Smooth muscle cell (in vitro differentiated cells): ENCODE results near the gene GRIK1. TPM values are rescaled to one million over a fixed set of nuclear protein-coding genes. Genes with fewer than 3 reads are reported as not detected.

Experiments
- DNase-seq: peaks from one replicate; lab custom pipeline; 2025; ENCODE audit not compliant: unreplicated experiment; lab: John Stamatoyannopoulos, UW
- H2AFZ ChIP-seq: fragments of 200-600 bp; sonication (generic); 2 replicates; pipeline ENCODE4 v1.6.0; 2016; ENCODE audit warnings: antibody characterized with exemption, low read depth, mild to moderate bottlenecking
- H3F3A ChIP-seq: fragments of 200-600 bp; sonication (generic); 2 replicates; pipeline ENCODE4 v1.6.0; 2017; ENCODE audit warnings: antibody characterized with exemption, low read depth
- H3K27ac ChIP-seq: fragments of 200-600 bp; sonication (generic); 2 replicates; pipeline ENCODE4 v1.5.1; 2016; ENCODE audit warnings: low read depth, mild to moderate bottlenecking
- H3K27me3 ChIP-seq: fragments of 200-600 bp; sonication (generic); 2 replicates; pipeline ENCODE4 v1.6.1; 2016; ENCODE audit warnings: low read depth, mild to moderate bottlenecking
- H3K36me3 ChIP-seq: fragments of 200-600 bp; sonication (generic); 2 replicates; pipeline ENCODE4 v1.5.1; 2016; ENCODE audit warnings: low read depth
- H3K4me1 ChIP-seq: fragments of 200-600 bp; sonication (generic); 2 replicates; pipeline ENCODE4 v1.5.1; 2016; ENCODE audit warnings: low read depth
- H3K4me2 ChIP-seq: fragments of 200-600 bp; sonication (generic); 2 replicates; pipeline ENCODE4 v1.6.0; 2016; ENCODE audit warnings: mild to moderate bottlenecking
- H3K4me3 ChIP-seq: fragments of 200-600 bp; sonication (generic); 2 replicates; pipeline ENCODE4 v1.5.1; 2016; ENCODE audit warnings: mild to moderate bottlenecking
- H3K79me2 ChIP-seq: fragments of 200-600 bp; sonication (generic); 2 replicates; pipeline ENCODE4 v1.6.0; 2016; ENCODE audit warnings: low read depth, mild to moderate bottlenecking
- H3K9ac ChIP-seq: fragments of 200-600 bp; sonication (generic); 2 replicates; pipeline ENCODE4 v1.6.0; 2016; ENCODE audit warnings: low read depth
- H3K9me3 ChIP-seq: fragments of 200-600 bp; sonication (generic); replicated peaks from 2 replicates; pipeline ENCODE4 v1.5.1; 2016; ENCODE audit warnings: low read depth
- H4K20me1 ChIP-seq: fragments of 200-600 bp; sonication (generic); 2 replicates; pipeline ENCODE4 v1.6.0; 2016; ENCODE audit warnings: low read depth
- CTCF ChIP-seq: fragments of 200-600 bp; sonication (generic); IDR thresholded peaks from 2 replicates; pipeline ENCODE4 v1.5.1; 2017; ENCODE audit warnings: borderline replicate concordance, mild to moderate bottlenecking, antibody characterized with exemption; ENCODE audit not compliant: insufficient read depth, poor library complexity, severe bottlenecking
- WGBS: methylation state at CpG from one replicate; pipeline ENCODE4 v1.1.7; 2016; ENCODE audit warnings: low lambda C conversion rate; 5-methylcytosine and 5-hydroxymethylcytosine counted together
- polyA plus RNA-seq: library from polyadenylated mRNA; unstranded; fragments of >200 nt; fragmentation: Nextera tagmentation; extraction: Ambion mirVana; gene quantifications from 2 replicates; pipeline ENCODE4 v1.2.1, GENCODE V29; 2016
- total RNA-seq: library from RNA; depleted of rRNA; stranded (reverse); fragments of >200 nt; gene quantifications from 2 replicates; pipeline ENCODE4 v1.2.3, GENCODE V29; 2014

GRIK1 gene
- total and polyA plus RNA-seq, 2 experiments from 2014 or later, result 0.09 TPM; not detected in 1

GRCh38 chr21:29649406-29649814, 290.4 kb downstream of the GRIK1 start:
- no peak for TF ChIP-seq CTCF
- H4K20me1 ChIP-seq, result no peaks in the 10 kb centered on the region
- H3K9ac ChIP-seq, result no peak overlapping the region
- DNase-seq, result no peak
- H3K27me3 ChIP-seq, result no peaks in the 10 kb centered on the region
- no peaks in the 10 kb centered on the region for H3K4me1 ChIP-seq
- H3K79me2 ChIP-seq, result no peaks in the 10 kb centered on the region
- H3K4me3 ChIP-seq, result no peak overlapping the region
- H3F3A ChIP-seq, result no peaks in the 10 kb centered on the region
- no peak overlapping the region for H3K4me2 ChIP-seq
- no peak overlapping the region for H2AFZ ChIP-seq
- 60% methylated on average over 5 of the region's 5 CpGs for WGBS
- H3K36me3 ChIP-seq, result no peaks in the 10 kb centered on the region
- no peaks in the 10 kb centered on the region for H3K9me3 ChIP-seq
- no peak overlapping the region for H3K27ac ChIP-seq

- H3F3A ChIP-seq, result no peaks in the 10 kb centered on the region
- H3K9me3 ChIP-seq, result no peaks in the 10 kb centered on the region
- no peaks in the 10 kb centered on the region for H3K36me3 ChIP-seq
- H3K79me2 ChIP-seq, result no peaks in the 10 kb centered on the region
- H3K27ac ChIP-seq, result no peak overlapping the region
- no peak overlapping the region for H2AFZ ChIP-seq
- DNase-seq, result no peak
- no peak overlapping the region for H3K9ac ChIP-seq
- H3K4me2 ChIP-seq, result no peak overlapping the region
- no peaks in the 10 kb centered on the region for H3K4me1 ChIP-seq
- TF ChIP-seq CTCF, result no peak
- no peaks in the 10 kb centered on the region for H4K20me1 ChIP-seq
- no peaks in the 10 kb centered on the region for H3K27me3 ChIP-seq
- WGBS, result 91% methylated on average over 5 of the region's 5 CpGs
- no peak overlapping the region for H3K4me3 ChIP-seq
Measured at GRCh38 chr21:29648710-29649240, 291.0 kb downstream of the GRIK1 start.

GRCh38 chr21:29647353-29647781, 292.4 kb downstream of the GRIK1 start:
- no peak for TF ChIP-seq CTCF
- Histone ChIP-seq H3K27me3 (no peaks in the 10 kb centered on the region), H4K20me1 (no peaks in the 10 kb centered on the region), H3K9ac (no peak overlapping the region), H3K4me1 (no peaks in the 10 kb centered on the region), H3K4me2 (peak overlapping the region; percentile 43), H3K27ac (peak overlapping the region; percentile 42), H3F3A (no peaks in the 10 kb centered on the region), H3K4me3 (no peak overlapping the region), H3K36me3 (no peaks in the 10 kb centered on the region), H3K9me3 (no peaks in the 10 kb centered on the region), H3K79me2 (no peaks in the 10 kb centered on the region), H2AFZ (no peak overlapping the region)
- no peak for DNase-seq
- WGBS, result 40% methylated on average over 5 of the region's 5 CpGs
